K562 (cell line): ENCODE data around the gene MLLT3. TPM values are rescaled to one million over a fixed set of nuclear protein-coding genes. Genes with fewer than 3 reads are reported as not detected.

Source experiments
- ATAC-seq: fragments of 200-7000 bp; cut with Tn5 transposase; 3 replicates; pipeline ENCODE4 v1.9.1; 2020; ENCODE audit warnings: moderate library complexity
- BruUV-seq: library from RNA; stranded (reverse); fragments of 400-500 nt; replicated peaks from 2 replicates; lab custom pipeline; 2021; lab: Mats Ljungman, UMichigan
- CTCF ChIA-PET: fragments of 300-600 bp; formaldehyde crosslinking; extraction: SDS; loops from one replicate; lab custom pipeline; 2021; ENCODE audit warnings: low intra/inter-chr PET ratio; lab: Yijun Ruan, JAX
- POLR2A ChIA-PET: fragments of 300-600, 350-650 bp; sonication (Branson Sonifier 250); formaldehyde crosslinking; extraction: SDS; loops from one replicate; lab custom pipeline; 2021; ENCODE audit warnings: antibody characterized with exemption, inconsistent platforms; lab: Yijun Ruan, JAX
- DNase-seq, 4 experiments: peaks; one replicate each; pipeline versions ENCODE4 v3.0.0 to v3.0.0-alpha.2; 2011 to 2018; ENCODE audit warnings: low spot score in 3 of 4, mixed read lengths in 3 of 4; ENCODE audit errors: extremely low read depth in 1 of 4
- FAIRE-seq: peaks from 2 replicates; lab custom pipeline; 2011; peaks lifted over from hg19 to GRCh38; lab: Jason Lieb, UNC
- H2AFZ ChIP-seq: 2 replicates; pipeline ENCODE4 v1.6.0; 2011; ENCODE audit warnings: low read depth, low read length, control low read depth, inconsistent platforms
- H3K27ac ChIP-seq: fragments of 200-600 bp; 3 replicates; pipeline ENCODE4 v1.8.0; 2011; ENCODE audit warnings: low read depth, mild to moderate bottlenecking, control low read depth, inconsistent platforms, low read length, moderate library complexity, mixed read lengths; ENCODE audit errors: extremely low read depth
- H3K27me3 ChIP-seq, 2 experiments: fragments of 300-600 bp in 1 of 2; 2 replicates in 1 of 2; 3 replicates in 1 of 2; pipeline versions ENCODE4 v1.6.0 to v1.8.0; 2011; ENCODE audit warnings: inconsistent platforms in 2 of 2, low read length in 2 of 2, mild to moderate bottlenecking in 1 of 2, mixed read lengths in 1 of 2, moderate library complexity in 1 of 2; ENCODE audit not compliant: control insufficient read depth in 2 of 2, insufficient read depth in 2 of 2
- H3K36me3 ChIP-seq: fragments of 300-600 bp; 3 replicates; pipeline ENCODE4 v1.8.0; 2011; ENCODE audit warnings: mild to moderate bottlenecking, low read length, inconsistent platforms; ENCODE audit not compliant: control insufficient read depth, insufficient read depth
- H3K4me1 ChIP-seq, 2 experiments: fragments of 200-600 bp in 1 of 2; replicated peaks in 1 of 2; 2 replicates in 1 of 2; 3 replicates in 1 of 2; pipeline versions ENCODE4 v1.5.1 to v1.8.0; 2011; ENCODE audit warnings: inconsistent platforms in 2 of 2, low read length in 2 of 2, mild to moderate bottlenecking in 1 of 2, mixed read lengths in 1 of 2, moderate library complexity in 1 of 2; ENCODE audit not compliant: control insufficient read depth in 2 of 2, insufficient read depth in 2 of 2
- H3K4me2 ChIP-seq: 2 replicates; pipeline ENCODE4 v1.6.1; 2011; ENCODE audit warnings: low read length, control low read depth, inconsistent platforms, mixed read lengths; ENCODE audit not compliant: insufficient read depth
- H3K4me3 ChIP-seq: fragments of 200-600 bp; sonication (generic), shearing (Covaris generic); 2 replicates; pipeline ENCODE4 v1.5.1; 2016; ENCODE audit warnings: control low read depth, inconsistent platforms
- H3K79me2 ChIP-seq: fragments of 200-600 bp; 3 replicates; pipeline ENCODE4 v1.8.0; 2011; ENCODE audit warnings: low read length, inconsistent platforms; ENCODE audit not compliant: control insufficient read depth, insufficient read depth
- H3K9ac ChIP-seq, 2 experiments: 2 replicates each; pipeline versions ENCODE4 v1.6.0 to v1.6.1; 2011; ENCODE audit warnings: low read depth in 2 of 2, low read length in 2 of 2, control low read depth in 1 of 2, inconsistent platforms in 1 of 2, mild to moderate bottlenecking in 1 of 2, mixed read lengths in 1 of 2; ENCODE audit not compliant: insufficient read depth in 1 of 2
- H3K9me1 ChIP-seq: one replicate; pipeline ENCODE4 v1.6.0; 2011; ENCODE audit warnings: inconsistent platforms, mild to moderate bottlenecking, low read length, moderate library complexity; ENCODE audit not compliant: control insufficient read depth, insufficient read depth
- H3K9me3 ChIP-seq: replicated peaks from 2 replicates; pipeline ENCODE4 v1.5.1; 2011; ENCODE audit warnings: low read depth, low read length, inconsistent platforms; ENCODE audit not compliant: control insufficient read depth, insufficient read depth
- H4K20me1 ChIP-seq: replicated peaks from 2 replicates; pipeline ENCODE4 v1.6.1; 2011; ENCODE audit warnings: low read length, inconsistent platforms, mixed read lengths; ENCODE audit not compliant: control insufficient read depth, insufficient read depth
- ADNP ChIP-seq: fragments of 200-800 bp; sonication (Bioruptor generic); IDR thresholded peaks from 2 replicates; pipeline ENCODE4 v1.6.1; 2016; ENCODE audit warnings: missing genetic modification characterization, missing compliant biosample characterization
- BRF2 ChIP-seq: IDR thresholded peaks from 3 replicates; pipeline ENCODE4 v1.6.1; 2011; ENCODE audit warnings: borderline replicate concordance, mild to moderate bottlenecking; ENCODE audit not compliant: insufficient read length, insufficient read depth
- E2F4 ChIP-seq: sonication (generic); formaldehyde crosslinking; IDR thresholded peaks from 2 replicates; pipeline ENCODE4 v1.8.0; 2022; ENCODE audit warnings: mild to moderate bottlenecking, low read depth, missing genetic modification reagents
- ETV6 ChIP-seq, 3 experiments: fragments of 150-350 bp in 1 of 3; sonication (generic) in 1 of 3; formaldehyde crosslinking in 1 of 3; IDR thresholded peaks; 2 replicates each; pipeline versions ENCODE4 v1.6.1 to v1.8.0; 2014 to 2022; ENCODE audit warnings: borderline replicate concordance in 2 of 3, low read depth in 2 of 3, antibody characterized with exemption in 1 of 3, low read length in 1 of 3, mild to moderate bottlenecking in 1 of 3, missing genetic modification reagents in 1 of 3
- HNRNPL ChIP-seq: fragments of 200-400 bp; formaldehyde crosslinking; IDR thresholded peaks from 2 replicates; pipeline ENCODE4 v1.6.1; 2017; ENCODE audit warnings: low read depth, mild to moderate bottlenecking, low read length
- MTA3 ChIP-seq: fragments of 450-650 bp; formaldehyde crosslinking; IDR thresholded peaks from 2 replicates; pipeline ENCODE4 v1.6.1; 2017; ENCODE audit warnings: mild to moderate bottlenecking, borderline replicate concordance
- RCOR1 ChIP-seq, 2 experiments: IDR thresholded peaks; 2 replicates each; pipeline ENCODE4 v1.6.1; 2012; ENCODE audit warnings: low read depth in 2 of 2, low read length in 2 of 2, borderline replicate concordance in 1 of 2, improper control_type of control experiment in 1 of 2
- SIN3B ChIP-seq: fragments of 450-650 bp; IDR thresholded peaks from 2 replicates; pipeline ENCODE4 v1.6.1; 2017; ENCODE audit warnings: low read depth, mild to moderate bottlenecking, moderate library complexity
- ZC3H8 ChIP-seq: fragments of 450-650 bp; IDR thresholded peaks from 2 replicates; pipeline ENCODE4 v1.6.1; 2017
- ZNF12 ChIP-seq: sonication (generic); formaldehyde crosslinking; IDR thresholded peaks from 2 replicates; pipeline ENCODE4 v1.4.0; 2020; ENCODE audit warnings: mild to moderate bottlenecking, missing genetic modification reagents
- ZNF197 ChIP-seq: fragments of 200-800 bp; sonication (Bioruptor generic); IDR thresholded peaks from 2 replicates; pipeline ENCODE4 v1.6.1; 2016; ENCODE audit warnings: low read depth, missing genetic modification characterization, missing compliant biosample characterization
- ZNF239 ChIP-seq: fragments of 250-450 bp; sonication (Bioruptor Pico); IDR thresholded peaks from 2 replicates; pipeline ENCODE4 v1.4.0; 2020; ENCODE audit warnings: mild to moderate bottlenecking
- ZNF253 ChIP-seq: fragments of 250-450 bp; sonication (Bioruptor Pico); conservative IDR thresholded peaks from 2 replicates; pipeline ENCODE4 v1.6.1; 2021; ENCODE audit warnings: mild to moderate bottlenecking
- in situ Hi-C: fragments of 300-500 bp; cut with MboI; formaldehyde crosslinking; loops from 4 replicates; pipeline ENCODE4 v1.15.0; 2018; ENCODE audit warnings: inconsistent platforms, mixed read lengths
- intact Hi-C: fragments of 100-400 bp; cut with micrococcal nuclease; formaldehyde crosslinking; loops from 2 replicates; pipeline ENCODE4 v1.14.2; 2022
- polyA plus RNA-seq, 8 experiments: library from polyadenylated mRNA; depleted of rRNA in 4 of 8; stranded (reverse) in 5 of 8; unstranded in 3 of 8; fragments of >200 nt; fragmentation: Nextera tagmentation in 2 of 8; fragmentation: Illumina TruSeq in 1 of 8; extraction: Ambion mirVana in 2 of 8; extraction: Trizol in 1 of 8; gene quantifications; 2 replicates each; pipeline versions ENCODE4 v1.2.1 to v1.2.3, GENCODE V29; 2011 to 2014; ENCODE audit warnings: inconsistent platforms in 1 of 8, missing spikeins in 1 of 8
- total RNA-seq, 7 experiments: library from RNA; depleted of rRNA in 6 of 7; stranded (reverse); fragments of >200 nt in 6 of 7; fragmentation: Illumina TruSeq in 2 of 7; extraction: Trizol in 2 of 7; gene quantifications; 2 replicates each; pipeline versions ENCODE4 v1.2.1 to v1.2.3, GENCODE V29; 2011 to 2021; ENCODE audit warnings: low replicate concordance in 1 of 7
- TF ChIP-seq, protein P1 (sequence below): fragments of 450-650 bp; IDR thresholded peaks from 2 replicates; pipeline ENCODE4 v1.6.1; 2016; ENCODE audit warnings: missing biosample characterization, missing genetic modification characterization

Gene MLLT3
- total and polyA plus RNA-seq, 9 of the 15 experiments (the other 6 are each of a cell fraction or from before 2014, with no cell fraction given), result 0.07 to 0.42 (median 0.22) TPM; not detected in 4

DNA sequence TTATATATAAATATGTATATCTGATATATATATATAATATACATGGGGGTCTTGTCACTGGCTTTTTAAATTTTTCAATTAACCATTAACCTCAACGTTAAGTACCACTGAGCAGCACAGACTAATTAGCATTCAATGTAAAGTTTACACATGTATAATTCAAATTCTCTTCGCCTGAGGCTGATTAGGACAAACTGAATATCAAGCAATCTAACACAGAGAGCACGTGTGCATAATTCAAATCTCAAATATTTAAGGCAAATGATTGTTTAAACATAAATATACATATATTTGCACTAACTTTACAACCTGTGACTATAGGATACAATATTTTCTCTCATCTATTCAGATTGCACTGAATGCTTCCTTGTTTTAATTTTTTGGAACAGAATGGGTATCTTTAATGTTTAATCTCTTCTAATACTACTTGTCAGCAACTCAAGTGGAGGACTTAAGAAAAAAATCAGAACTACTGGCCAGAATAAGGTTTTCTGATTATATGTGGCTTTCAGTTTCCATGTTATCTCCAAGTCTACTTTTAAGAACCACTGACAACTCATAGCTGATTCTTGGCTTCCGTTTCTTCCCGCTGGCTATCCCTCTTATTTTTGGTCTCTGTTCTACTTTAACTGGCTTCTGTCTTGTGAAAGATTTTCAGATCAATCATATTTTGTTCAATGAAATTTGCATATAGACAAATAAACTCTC lies 204.8 kb downstream of the MLLT3 start (continued):
- TF ChIP-seq ZNF197 (CRISPR knock-in tag), result no peak

DNA sequence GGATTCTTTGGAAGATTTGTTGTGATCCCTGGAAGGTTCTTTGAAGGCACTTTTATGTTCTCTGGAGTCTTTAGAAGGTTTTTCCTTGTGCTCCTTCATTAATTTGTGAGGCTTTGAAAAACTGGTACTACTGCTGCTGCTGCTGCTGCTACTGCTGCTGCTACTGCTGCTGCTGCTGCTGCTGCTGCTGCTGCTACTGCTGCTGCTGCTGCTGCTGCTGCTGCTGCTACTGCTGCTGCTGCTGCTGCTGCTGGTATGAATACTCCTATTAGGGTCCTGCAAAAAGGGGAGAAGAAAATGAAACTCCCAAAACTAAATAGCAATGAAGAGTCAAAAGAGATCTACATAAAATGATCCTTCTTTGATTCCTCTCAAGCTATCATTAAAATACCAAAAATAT lies 208.1 kb downstream of the MLLT3 start:
- in situ Hi-C loops (no loop called here), intact Hi-C loops (no loop called here)
- H3K79me2 ChIP-seq, result no peaks in the 10 kb centered on the region
- H3K27ac ChIP-seq, result no peak overlapping the region
- FAIRE-seq, result no peak
- no peak overlapping the region for H2AFZ ChIP-seq
- no peaks in the 10 kb centered on the region for H3K9me1 ChIP-seq
- no peak for ATAC-seq
- ChIA-PET POLR2A (no interaction called here), CTCF (no interaction called here)
- BruUV-seq, result no TSS peak
- no peak overlapping the region for H3K9ac ChIP-seq
- no peaks in the 10 kb centered on the region for H3K27me3 ChIP-seq
- H3K9me3 ChIP-seq, result no peaks in the 10 kb centered on the region
- H3K4me3 ChIP-seq, result no peak overlapping the region
- H3K4me1 ChIP-seq, result no peaks in the 10 kb centered on the region
- no peaks in the 10 kb centered on the region for H4K20me1 ChIP-seq
- H3K36me3 ChIP-seq, result no peaks in the 10 kb centered on the region
- H3K4me2 ChIP-seq, result no peak overlapping the region
- no peak for DNase-seq
- TF ChIP-seq RCOR1 (IDR thresholded peaks at IDR 0.05; ENCODE audit: borderline replicate concordance in 1 of 2, low read depth in 2 of 2, low read length in 2 of 2) (no peak), BRF2 (no peak), ETV6 (IDR thresholded peaks at IDR 0.05; ENCODE audit: borderline replicate concordance in 1 of 2, low read depth in 2 of 2, low read length in 1 of 2) (no peak), ETV6 (CRISPR knock-in tag; IDR thresholded peaks at IDR 0.05; ENCODE audit: borderline replicate concordance) (no peak), SIN3B (no peak), ZNF253 (CRISPR knock-in tag) (no peak), ZNF239 (CRISPR knock-in tag) (no peak), E2F4 (CRISPR knock-in tag) (no peak), HNRNPL (no peak), ZC3H8 (no peak), MTA3 (no peak), ADNP (tag) (no peak), ZNF12 (CRISPR knock-in tag) (no peak)
- TF ChIP-seq, protein P1, sequence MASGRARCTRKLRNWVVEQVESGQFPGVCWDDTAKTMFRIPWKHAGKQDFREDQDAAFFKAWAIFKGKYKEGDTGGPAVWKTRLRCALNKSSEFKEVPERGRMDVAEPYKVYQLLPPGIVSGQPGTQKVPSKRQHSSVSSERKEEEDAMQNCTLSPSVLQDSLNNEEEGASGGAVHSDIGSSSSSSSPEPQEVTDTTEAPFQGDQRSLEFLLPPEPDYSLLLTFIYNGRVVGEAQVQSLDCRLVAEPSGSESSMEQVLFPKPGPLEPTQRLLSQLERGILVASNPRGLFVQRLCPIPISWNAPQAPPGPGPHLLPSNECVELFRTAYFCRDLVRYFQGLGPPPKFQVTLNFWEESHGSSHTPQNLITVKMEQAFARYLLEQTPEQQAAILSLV, result no peak
